Panc1 (cell line): Measurements from ENCODE around the gene AARS2. TPM values are rescaled to one million over a fixed set of nuclear protein-coding genes. Genes with fewer than 3 reads are reported as not detected.
A peak's percentile ranks its signal among the peaks of the same experiment; 100 is the strongest.

ENCODE experiments used
- ATAC-seq: fragments of 200-7000 bp; cut with Tn5 transposase; 2 replicates; pipeline ENCODE4 v1.9.1; 2020; ENCODE audit warnings: mild to moderate bottlenecking, moderate library complexity
- BruUV-seq: library from RNA; stranded (reverse); fragments of 400-500 nt; replicated peaks from 2 replicates; lab custom pipeline; 2021; lab: Mats Ljungman, UMichigan
- CTCF ChIA-PET: fragments of 300-600 bp; sonication (Branson Sonifier 250); formaldehyde crosslinking; loops from one replicate; lab custom pipeline; 2022; ENCODE audit warnings: antibody characterized with exemption; lab: Charles Lee
- POLR2A ChIA-PET: fragments of 300-600 bp; sonication (Branson Sonifier 250); formaldehyde crosslinking; loops from one replicate; lab custom pipeline; 2022; ENCODE audit warnings: antibody characterized with exemption; lab: Charles Lee
- DNase-seq: peaks from one replicate; pipeline ENCODE4 v3.0.0-alpha.2; 2010; ENCODE audit warnings: low read depth, low spot score
- H3K27ac ChIP-seq: 2 replicates; pipeline ENCODE4 v1.5.1; 2011; ENCODE audit warnings: mild to moderate bottlenecking, low read length, inconsistent platforms
- H3K27me3 ChIP-seq: fragments of 200-500 bp; sonication (Bioruptor generic); 2 replicates; pipeline ENCODE4 v1.6.0; 2014; ENCODE audit warnings: low read length, inconsistent platforms; ENCODE audit not compliant: control insufficient read depth, insufficient read depth
- H3K36me3 ChIP-seq: fragments of 200-500 bp; sonication (Bioruptor generic); 2 replicates; pipeline ENCODE4 v1.5.1; 2014; ENCODE audit warnings: inconsistent platforms, mild to moderate bottlenecking, low read length, moderate library complexity; ENCODE audit not compliant: control insufficient read depth, insufficient read depth
- H3K4me1 ChIP-seq: 2 replicates; pipeline ENCODE4 v1.5.1; 2011; ENCODE audit warnings: inconsistent platforms, mild to moderate bottlenecking, low read length, moderate library complexity; ENCODE audit not compliant: control insufficient read depth, insufficient read depth
- H3K4me3 ChIP-seq, 2 experiments: 2 replicates each; pipeline ENCODE4 v1.5.1; 2011 to 2012; ENCODE audit warnings: low read depth in 2 of 2, low read length in 2 of 2, mild to moderate bottlenecking in 2 of 2, inconsistent platforms in 1 of 2, moderate library complexity in 1 of 2
- H3K9me3 ChIP-seq: fragments of 200-500 bp; sonication (Bioruptor generic); 2 replicates; pipeline ENCODE4 v1.5.1; 2014; ENCODE audit warnings: low read depth, mild to moderate bottlenecking, inconsistent platforms, low read length, moderate library complexity; ENCODE audit not compliant: control insufficient read depth, insufficient read depth
- CTCF ChIP-seq: fragments of 450-650 bp; IDR thresholded peaks from 2 replicates; pipeline ENCODE4 v1.5.1; 2017; ENCODE audit warnings: mild to moderate bottlenecking
- POLR2AphosphoS5 ChIP-seq: IDR thresholded peaks from 2 replicates; pipeline ENCODE4 v1.6.1; 2012; ENCODE audit warnings: mild to moderate bottlenecking, low read depth, low read length, moderate library complexity
- SIN3A ChIP-seq: IDR thresholded peaks from 2 replicates; pipeline ENCODE4 v1.6.1; 2012; ENCODE audit warnings: low read depth, mild to moderate bottlenecking, low read length, moderate library complexity, borderline replicate concordance; ENCODE audit not compliant: insufficient read depth
- TCF7L2 ChIP-seq: IDR thresholded peaks from 2 replicates; pipeline ENCODE4 v1.6.1; 2011; ENCODE audit warnings: mild to moderate bottlenecking, low read depth, low read length, inconsistent platforms
- in situ Hi-C: cut with HindIII; loops from 2 replicates; pipeline ENCODE4 v1.10.0; 2016; ENCODE audit warnings: low sequenced_read_pairs, low pct_unique_long_range_greater_than_20kb
- intact Hi-C: fragments of 100-400 bp; cut with micrococcal nuclease; formaldehyde crosslinking; loops from one replicate; pipeline ENCODE4 v1.10.0; 2022; ENCODE audit not compliant: unreplicated experiment
- total RNA-seq: library from RNA; stranded (reverse); gene quantifications from one replicate; pipeline ENCODE4 v1.2.1, GENCODE V29; 2021; ENCODE audit not compliant: unreplicated experiment
- TF ChIP-seq, protein P1 (sequence below), 2 experiments: IDR thresholded peaks; 2 replicates each; pipeline ENCODE4 v1.6.1; 2011 to 2012; ENCODE audit warnings: low read depth in 2 of 2, control low read depth in 1 of 2, low read length in 1 of 2, mild to moderate bottlenecking in 1 of 2, moderate library complexity in 1 of 2; ENCODE audit not compliant: insufficient read depth in 1 of 2

The AARS2 gene
- total RNA-seq, 1 experiment from 2014 or later = 13.1 TPM

DNA sequence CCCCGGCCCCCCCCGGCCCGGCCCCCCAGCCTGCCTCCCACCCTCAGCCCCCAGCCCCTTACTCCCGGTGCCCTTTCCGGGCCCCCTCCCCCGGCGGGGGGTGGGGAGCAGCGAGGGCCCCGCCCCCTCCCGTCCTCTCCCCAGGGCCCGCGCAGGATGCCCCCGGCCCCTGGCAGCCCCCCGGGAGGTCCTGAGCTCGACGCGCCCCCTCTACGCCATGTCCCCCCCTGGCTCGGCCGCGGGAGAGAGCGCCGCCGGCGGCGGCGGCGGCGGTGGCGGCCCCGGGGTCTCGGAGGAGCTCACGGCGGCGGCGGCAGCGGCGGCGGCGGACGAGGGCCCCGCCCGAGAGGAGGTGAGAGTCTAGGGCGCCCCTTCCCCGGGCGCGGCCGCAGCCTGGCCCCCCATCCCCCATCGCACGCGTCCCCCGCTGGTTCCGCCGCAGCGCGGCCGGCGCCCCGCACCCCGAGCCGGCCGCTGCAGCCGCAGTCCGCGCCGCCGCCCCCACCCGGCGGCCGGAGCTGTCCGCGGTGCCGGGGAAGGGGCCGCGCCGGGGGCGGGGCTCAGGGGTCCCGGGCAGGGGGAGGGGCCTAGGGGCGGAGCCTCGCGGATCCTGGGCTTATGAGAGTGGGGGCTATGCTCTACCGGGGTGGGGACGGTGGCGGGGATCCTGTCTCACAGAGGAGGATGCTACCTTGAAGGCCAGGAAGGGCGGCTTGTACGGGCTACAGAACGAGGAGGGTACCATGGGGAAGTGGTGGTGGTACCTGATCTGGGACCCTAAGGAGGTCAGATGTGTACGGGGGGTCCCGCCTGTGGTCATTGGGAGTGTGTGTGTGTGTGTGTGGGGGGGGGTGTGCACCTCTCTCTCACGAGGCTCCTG is 42.4 kb downstream of the AARS2 start:
- Histone ChIP-seq H3K27me3 (peaks cover 16% of the 10 kb centered on the region), H3K4me1 (no peaks in the 10 kb centered on the region), H3K27ac (no peak overlapping the region), H3K9me3 (no peaks in the 10 kb centered on the region), H3K4me3 (peak overlapping the region; percentile 4 to 21; a peak in 2 of 4 replicates), H3K36me3 (no peaks in the 10 kb centered on the region)
- in situ Hi-C loops (no loop called here), intact Hi-C loops (no loop called here)
- ChIA-PET CTCF (interaction anchor here (1.0 kb wide), 2 partner anchors 34 to 69 kb away, joined by 3 read pairs; no protein-coding TSS in a partner anchor), POLR2A (interaction anchor here (0.6 kb wide), 1 partner anchor 52 kb away, joined by 4 read pairs; no protein-coding TSS in a partner anchor)
- ATAC-seq = no peak
- BruUV-seq = no TSS peak
- no peak for DNase-seq
- TF ChIP-seq POLR2AphosphoS5 = no peak
- no peak for TF ChIP-seq SIN3A
- TF ChIP-seq, protein P1, sequence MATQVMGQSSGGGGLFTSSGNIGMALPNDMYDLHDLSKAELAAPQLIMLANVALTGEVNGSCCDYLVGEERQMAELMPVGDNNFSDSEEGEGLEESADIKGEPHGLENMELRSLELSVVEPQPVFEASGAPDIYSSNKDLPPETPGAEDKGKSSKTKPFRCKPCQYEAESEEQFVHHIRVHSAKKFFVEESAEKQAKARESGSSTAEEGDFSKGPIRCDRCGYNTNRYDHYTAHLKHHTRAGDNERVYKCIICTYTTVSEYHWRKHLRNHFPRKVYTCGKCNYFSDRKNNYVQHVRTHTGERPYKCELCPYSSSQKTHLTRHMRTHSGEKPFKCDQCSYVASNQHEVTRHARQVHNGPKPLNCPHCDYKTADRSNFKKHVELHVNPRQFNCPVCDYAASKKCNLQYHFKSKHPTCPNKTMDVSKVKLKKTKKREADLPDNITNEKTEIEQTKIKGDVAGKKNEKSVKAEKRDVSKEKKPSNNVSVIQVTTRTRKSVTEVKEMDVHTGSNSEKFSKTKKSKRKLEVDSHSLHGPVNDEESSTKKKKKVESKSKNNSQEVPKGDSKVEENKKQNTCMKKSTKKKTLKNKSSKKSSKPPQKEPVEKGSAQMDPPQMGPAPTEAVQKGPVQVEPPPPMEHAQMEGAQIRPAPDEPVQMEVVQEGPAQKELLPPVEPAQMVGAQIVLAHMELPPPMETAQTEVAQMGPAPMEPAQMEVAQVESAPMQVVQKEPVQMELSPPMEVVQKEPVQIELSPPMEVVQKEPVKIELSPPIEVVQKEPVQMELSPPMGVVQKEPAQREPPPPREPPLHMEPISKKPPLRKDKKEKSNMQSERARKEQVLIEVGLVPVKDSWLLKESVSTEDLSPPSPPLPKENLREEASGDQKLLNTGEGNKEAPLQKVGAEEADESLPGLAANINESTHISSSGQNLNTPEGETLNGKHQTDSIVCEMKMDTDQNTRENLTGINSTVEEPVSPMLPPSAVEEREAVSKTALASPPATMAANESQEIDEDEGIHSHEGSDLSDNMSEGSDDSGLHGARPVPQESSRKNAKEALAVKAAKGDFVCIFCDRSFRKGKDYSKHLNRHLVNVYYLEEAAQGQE (IDR thresholded peaks at IDR 0.05; ENCODE audit: insufficient read depth in 1 of 2, low read depth in 2 of 2, low read length in 1 of 2) = peak; percentile 61 to 78; a peak in 2 of 4 replicates
- TF ChIP-seq TCF7L2 = no peak

GRCh38 chr6:44269921-44270525 is 43.1 kb downstream of the AARS2 start, which contains the start of gene TMEM151B:
TMEM151B (plus strand) TSS chr6:44270450; CDS start chr6:44270743, 293 bp downstream.
- no peak for DNase-seq
- POLR2A ChIA-PET = interaction anchor here (0.6 kb wide), 1 partner anchor 51 kb away, joined by 4 read pairs; no protein-coding TSS in a partner anchor
- intact Hi-C loops = loop anchor here (2.0 kb wide), 1 partner anchor 35 kb away; no protein-coding TSS in a partner anchor

More at GRCh38 chr6:44269921-44270525, 43.1 kb downstream of the AARS2 start, which contains the start of gene TMEM151B:
- BruUV-seq = no TSS peak
- no peaks in the 10 kb centered on the region for H3K9me3 ChIP-seq
- no peaks in the 10 kb centered on the region; the same call in 1 of the 2 replicates for H3K36me3 ChIP-seq
- H3K4me3 ChIP-seq = peak within 1 kb of the TSS; percentile 4 to 21; a peak in 3 of 4 replicates
- H3K27me3 ChIP-seq = peaks cover 16% of the 10 kb centered on the region
- no peak for ATAC-seq
- TF ChIP-seq TCF7L2 (no peak), CTCF (no peak), SIN3A (no peak), POLR2AphosphoS5 (no peak)
- TF ChIP-seq, protein P1 (IDR thresholded peaks at IDR 0.05; ENCODE audit: insufficient read depth in 1 of 2, low read depth in 2 of 2, low read length in 1 of 2) = no peak
- in situ Hi-C loops = no loop called here
- no peaks in the 10 kb centered on the region for H3K4me1 ChIP-seq
- CTCF ChIA-PET = interaction anchor here (1.0 kb wide), 1 partner anchor 35 kb away, joined by 3 read pairs; no protein-coding TSS in a partner anchor
- no peak within 1 kb of the TSS for H3K27ac ChIP-seq
